Left colon (tissue), 2 donors: ENCODE data around the gene SLC26A6. TPM values are rescaled to one million over a fixed set of nuclear protein-coding genes. Genes with fewer than 3 reads are reported as not detected.

ENCODE experiments used
- ATAC-seq: fragments of 200-7000 bp; cut with Tn5 transposase; one replicate; pipeline ENCODE4 v1.9.1; 2020; ENCODE audit warnings: mild to moderate bottlenecking, moderate library complexity
- DNase-seq, 2 donors: peaks; one replicate each; pipeline ENCODE4 v3.0.0-alpha.2; 2020
- intact Hi-C, 2 donors: fragments of 100-400 bp; cut with DNase I in 1 of 2; cut with micrococcal nuclease in 1 of 2; formaldehyde crosslinking; loops; one replicate each; pipeline versions ENCODE4 v1.11.2 to v1.14.0; 2022; cut with DNase I, micrococcal nuclease
- total RNA-seq, 2 donors: library from RNA; stranded (reverse); fragmentation: NEBNext Ultra II Directional; extraction: Animal tissue kit (Norgen Biotek cat#: 25700); gene quantifications; one replicate each; pipeline ENCODE4 v1.2.1, GENCODE V29; 2021
- donor health status: DM: no; HTN: no; CAD: no.
- donor health status: DM: yes; HTN: yes; CAD: no.

Gene SLC26A6
- total RNA-seq, 2 donors from 2014 or later = 116 to 121 TPM

DNA sequence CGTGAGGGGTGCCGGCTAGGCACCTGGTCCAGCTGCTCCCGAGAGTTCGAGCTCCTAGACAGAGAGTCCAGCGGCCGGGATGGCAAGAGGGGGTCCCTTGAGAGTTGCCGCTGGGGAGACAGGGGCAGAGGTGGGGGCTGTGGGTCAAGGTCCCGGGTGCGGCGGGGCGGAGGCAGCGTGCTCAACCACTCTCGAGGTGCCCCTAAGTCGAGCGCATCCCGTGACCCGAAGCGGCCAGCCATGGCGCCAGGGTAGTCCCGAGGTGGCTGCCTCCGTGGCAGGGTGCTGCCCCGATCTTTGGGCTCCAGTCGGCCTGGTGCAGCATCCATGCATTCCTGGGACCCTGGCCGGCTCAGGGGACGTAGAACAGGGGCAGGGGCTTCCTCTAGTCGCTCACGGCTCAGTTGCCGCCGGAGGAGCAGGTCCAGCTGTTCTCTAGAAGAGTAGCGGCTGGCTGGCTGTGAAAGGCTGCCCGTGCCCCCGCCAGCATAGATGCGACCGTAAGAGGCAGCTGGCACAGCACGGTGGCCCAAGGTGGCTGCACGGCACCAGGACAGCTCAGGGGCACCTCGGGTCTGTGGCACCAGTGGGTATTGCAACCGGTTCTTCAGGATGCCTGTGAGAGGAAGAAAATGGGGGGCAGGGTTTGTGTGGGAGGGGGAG is 4.8 kb upstream of the SLC26A6 start:
- intact Hi-C loops = no loop called here
- ATAC-seq = no peak

DNA sequence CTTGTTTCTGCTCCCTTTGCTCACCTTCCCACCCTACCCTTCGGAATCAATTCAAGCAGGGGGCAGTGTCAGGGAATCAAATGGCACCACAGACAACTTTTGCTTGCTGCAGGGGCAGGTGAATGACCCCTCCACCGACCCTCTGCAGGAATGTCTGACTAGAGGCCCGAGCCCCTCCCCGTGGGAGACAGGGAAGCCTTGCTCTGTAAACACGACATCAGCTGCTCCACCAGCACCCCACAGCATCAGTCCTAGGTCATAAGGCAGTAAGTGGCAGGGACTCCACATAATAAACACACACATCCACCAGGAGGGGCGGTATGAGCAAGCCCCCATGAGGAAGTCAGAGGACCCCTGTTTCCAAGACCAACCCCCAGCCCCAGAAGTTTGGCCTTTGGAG is 2.0 kb upstream of the SLC26A6 start:
- intact Hi-C loops = no loop called here
- DNase-seq = no peak
- ATAC-seq = no peak

More for the DNA sequence above, 4.8 kb upstream of the SLC26A6 start:
- DNase-seq = no peak

DNA sequence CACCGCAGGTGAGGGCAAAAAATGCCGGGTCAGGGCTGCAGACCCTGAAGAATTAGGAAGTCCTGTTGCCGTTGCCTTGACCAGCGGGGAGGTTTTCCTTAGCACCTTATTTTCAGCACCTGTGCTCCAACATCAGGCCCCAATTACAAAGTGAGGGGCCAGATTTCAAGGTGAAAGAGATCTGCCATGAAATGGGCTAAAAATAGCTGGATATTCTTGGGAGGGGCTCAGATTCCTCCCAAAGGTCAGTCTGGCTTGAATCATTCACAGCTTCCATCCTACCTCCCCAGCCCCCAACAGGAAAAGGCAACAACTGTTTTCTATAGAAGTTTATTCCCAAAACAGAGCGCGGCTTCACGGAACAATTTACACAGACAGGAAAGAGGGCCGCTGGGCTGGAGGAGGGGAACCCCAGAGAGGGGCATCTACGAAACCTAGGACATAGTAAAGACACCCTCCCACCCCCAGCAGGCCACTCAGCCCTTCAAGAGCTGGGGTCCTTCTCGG is 941 bp upstream of the SLC26A6 start:
- DNase-seq (no peak), ATAC-seq (no peak)
- intact Hi-C loops = no loop called here

DNA sequence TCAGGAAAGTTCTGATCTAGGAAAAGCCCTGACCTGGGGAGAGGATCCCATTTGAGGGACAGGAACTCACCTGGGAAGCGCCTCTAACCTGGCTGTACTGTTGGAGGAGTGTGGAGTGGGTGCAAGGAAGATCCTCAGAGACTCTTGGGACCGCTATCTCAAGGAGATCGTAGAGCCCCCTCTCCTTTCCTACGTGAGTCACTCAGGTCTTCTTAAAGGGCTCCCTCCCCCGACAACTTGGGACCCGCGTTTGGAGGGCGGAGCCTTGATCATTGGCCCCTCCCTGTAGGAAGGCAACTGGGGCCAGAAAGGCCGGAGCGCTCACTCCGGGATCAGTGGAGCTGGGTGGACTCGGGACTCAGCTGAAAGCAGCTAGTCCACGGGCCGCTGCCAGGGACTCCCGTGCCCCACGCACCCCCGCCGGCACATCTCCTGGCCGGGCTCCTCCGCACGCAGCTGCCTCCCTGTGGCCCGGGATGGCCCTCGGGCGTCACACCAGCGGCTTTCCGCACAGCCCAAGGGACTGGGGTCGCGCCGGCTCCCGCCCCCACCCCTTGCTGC is 520 bp downstream of the SLC26A6 start:
- intact Hi-C loops = no loop called here
- peak; percentile 77 for DNase-seq
- ATAC-seq = peak; percentile 66

DNA sequence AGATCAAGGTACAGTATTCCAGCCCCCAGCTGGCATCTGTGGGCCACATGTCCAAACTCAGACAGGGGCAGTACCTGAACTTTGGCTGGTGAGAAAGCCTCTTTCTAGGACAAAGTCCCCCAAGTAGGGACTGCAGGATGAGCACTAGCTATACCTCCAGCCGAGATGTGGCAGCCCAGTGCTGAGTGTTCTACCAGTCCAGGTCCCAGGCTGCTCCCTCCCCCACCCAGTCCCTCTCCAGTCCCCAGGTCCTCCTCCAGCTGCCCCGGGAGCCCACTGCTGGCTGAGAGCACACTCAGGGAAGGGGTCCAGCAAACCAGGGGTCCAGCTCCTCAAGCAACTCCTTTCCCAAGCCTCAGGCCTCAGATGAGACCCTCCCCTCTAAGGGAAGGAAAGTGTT is 1.5 kb downstream of the SLC26A6 start:
- DNase-seq = no peak
- intact Hi-C loops = no loop called here
- no peak for ATAC-seq

DNA sequence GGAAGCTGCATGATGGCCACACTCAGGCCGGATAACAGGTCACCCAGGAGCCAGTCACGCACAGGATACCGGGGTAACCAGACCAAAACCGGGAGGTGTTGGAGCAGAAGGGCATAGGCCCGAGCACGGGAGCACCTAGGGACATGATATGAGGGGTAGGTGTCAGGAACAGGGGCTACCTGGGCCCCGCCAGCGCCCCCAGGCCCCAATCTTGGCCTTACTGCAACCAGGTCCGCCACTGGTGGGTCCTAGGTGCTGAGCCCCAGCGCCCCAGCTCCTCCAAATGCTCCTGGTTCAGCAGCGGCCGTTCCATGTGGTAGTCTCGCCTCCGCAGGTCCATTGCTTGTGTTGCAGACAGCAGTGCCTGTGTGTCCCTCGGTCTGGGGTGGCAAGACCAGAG is 2.0 kb downstream of the SLC26A6 start:
- intact Hi-C loops = no loop called here
- ATAC-seq = no peak
- DNase-seq = no peak

DNA sequence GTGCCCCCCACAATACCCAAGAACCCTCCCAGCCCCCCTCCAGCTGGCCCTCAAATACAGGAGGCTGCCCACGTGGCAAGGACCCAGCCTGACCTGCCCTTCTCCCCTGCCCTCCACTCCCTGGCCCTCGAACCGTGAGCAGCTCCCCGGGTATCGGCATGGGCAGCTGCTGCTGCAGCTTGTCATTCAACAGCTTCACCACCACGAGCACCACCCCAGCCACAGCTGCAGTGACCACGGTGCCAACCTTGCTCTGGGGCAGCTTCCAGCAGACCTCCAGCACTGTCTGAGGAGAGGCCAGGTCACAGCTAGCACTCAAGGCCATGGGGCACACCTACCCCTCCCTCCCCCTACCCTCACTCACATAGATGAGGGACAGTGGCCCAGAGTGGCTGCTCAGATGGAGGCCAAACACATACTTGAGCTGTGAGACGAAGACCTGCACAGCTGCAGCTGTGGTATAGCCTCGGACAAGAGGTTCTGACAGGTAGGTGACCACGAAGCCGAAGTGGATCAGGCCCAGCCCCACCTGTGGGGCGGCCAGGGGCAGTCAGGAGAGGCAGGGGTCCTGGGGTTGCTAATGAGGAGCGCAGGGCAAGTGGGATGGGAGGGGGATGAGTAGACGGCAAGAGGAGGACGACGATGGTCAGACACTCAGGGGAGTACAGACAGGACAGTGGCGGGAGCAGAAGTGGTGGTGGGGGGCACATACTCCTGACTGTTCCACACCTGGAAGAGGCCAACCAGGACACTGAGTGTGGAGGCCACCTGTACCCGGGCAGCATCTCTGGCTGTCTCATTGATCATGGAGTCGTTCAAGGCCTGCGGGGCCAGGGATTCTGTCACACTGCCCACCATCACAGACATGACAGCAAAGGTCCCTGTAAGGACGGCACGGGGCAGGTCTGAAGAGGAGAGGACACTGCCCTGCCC is 3.5 kb downstream of the SLC26A6 start:
- ATAC-seq (no peak), DNase-seq (no peak)
- intact Hi-C loops = no loop called here

DNA sequence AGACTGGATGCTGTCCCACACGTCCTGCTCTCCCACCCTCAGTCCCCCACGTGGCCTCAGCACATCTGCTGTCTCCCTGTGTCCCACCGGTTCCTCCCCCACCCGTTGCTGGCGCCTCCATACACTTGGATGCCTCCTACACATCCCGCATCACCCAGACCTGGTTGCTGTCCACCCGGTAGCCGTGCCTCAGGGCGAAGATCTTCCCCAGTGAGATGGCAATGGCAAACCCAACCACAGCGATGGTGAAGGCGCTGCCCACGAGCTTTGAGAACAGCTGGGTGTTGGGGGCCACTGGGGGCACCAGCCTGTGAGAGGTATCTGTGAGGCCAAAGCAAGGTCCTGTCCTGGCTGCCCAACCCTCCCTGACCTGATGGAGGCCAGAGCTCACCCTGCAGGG is 4.4 kb downstream of the SLC26A6 start:
- no peak for ATAC-seq
- intact Hi-C loops = no loop called here
- DNase-seq = no peak

DNA sequence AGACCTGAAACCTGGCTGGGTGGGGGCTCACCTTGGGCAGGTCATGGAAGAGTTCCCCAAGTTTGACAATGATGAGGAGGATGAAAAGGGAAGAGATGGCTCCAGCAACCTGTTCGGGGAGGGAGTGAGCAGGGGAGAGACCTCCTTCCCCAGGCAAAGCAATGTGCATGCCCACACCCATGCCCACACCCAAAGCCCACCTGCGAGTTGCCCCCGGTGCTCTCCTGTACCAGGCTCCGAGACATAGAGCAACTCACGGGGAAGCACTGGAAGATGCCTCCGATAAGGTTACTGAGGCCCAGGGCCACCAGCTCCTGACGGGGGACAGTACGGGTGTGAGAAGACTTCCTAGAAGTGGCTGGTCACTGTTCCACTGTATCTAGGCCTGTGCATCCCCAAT is 4.9 kb downstream of the SLC26A6 start:
- no peak for DNase-seq
- intact Hi-C loops = no loop called here
- no peak for ATAC-seq

DNA sequence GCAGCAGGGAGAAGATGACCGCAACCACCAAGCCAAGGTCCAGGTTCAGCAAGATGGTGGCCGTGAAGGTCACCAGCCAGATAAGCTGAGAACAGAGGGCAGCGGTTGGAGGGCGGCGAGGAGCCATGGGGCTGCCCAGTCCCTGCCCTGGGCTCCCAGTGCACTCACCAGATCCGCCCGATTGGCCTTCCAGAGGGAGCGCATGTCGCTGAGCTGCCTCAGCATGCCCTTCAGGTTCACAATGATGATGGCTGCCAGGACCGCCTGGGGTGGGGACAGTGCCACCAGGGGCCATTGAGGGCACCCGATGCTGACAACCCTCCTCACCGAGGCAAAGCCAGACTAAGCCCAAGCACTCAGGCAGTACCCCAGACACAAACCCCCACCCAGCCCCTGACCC is 5.4 kb downstream of the SLC26A6 start:
- ATAC-seq (no peak), DNase-seq (no peak)
- intact Hi-C loops = no loop called here

DNA sequence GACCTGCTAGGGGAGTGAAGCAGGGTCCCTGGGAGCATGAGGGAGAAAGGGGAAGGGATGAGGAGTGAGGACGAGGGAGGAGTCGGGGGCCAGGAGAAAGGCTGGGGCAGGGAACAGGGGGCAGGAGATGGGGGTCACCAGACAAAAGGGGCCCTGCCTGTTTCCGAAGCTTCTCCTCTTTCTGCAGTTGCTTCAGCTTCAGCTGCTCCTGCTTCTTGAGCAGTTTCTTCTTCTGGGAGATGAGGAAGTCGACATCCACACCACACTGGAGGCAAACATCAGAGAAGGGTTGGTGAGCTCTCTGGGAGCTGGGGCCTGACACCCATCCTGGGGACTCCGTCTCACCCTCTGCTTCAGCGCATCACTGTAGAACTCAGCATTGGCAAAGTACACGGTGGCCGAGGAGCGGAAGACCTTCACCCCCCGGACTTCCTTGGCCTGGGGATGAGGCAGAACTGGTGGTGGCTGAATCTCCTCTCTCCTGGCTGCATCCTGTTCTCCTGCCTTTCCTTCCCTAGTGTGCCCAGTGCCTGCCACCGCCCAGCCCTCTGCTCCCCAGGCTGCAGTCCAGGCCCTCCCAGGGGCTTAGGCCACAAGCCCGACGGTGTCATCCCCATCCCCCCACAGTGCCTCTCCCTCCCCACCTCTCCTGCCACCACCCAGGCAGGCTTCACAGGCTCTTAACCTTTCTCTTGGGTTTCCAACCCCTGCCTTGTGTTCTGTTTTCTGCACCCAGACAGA is 6.8 kb downstream of the SLC26A6 start:
- intact Hi-C loops = no loop called here
- DNase-seq (no peak), ATAC-seq (no peak)

DNA sequence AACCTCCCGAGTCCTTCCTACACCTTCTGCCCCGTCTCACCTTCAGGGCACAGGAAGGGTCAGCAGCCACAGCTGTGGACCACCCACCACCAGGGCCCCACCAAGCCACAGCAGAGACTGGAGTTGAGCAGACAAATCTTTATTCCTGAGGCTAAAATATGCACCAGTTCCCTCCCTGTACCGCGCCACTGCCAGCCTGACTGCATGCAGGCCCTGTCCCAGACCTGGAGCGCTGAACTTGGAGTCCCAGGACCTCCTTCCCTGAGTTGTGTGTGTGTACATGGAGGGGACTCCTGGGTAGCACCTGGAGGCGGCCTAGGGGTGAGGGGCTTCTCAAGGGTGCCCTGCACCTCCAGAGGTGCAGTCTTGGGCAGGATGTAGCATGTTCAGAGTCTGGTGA is 9.7 kb downstream of the SLC26A6 start:
- intact Hi-C loops = no loop called here
- ATAC-seq (no peak), DNase-seq (no peak)

DNA sequence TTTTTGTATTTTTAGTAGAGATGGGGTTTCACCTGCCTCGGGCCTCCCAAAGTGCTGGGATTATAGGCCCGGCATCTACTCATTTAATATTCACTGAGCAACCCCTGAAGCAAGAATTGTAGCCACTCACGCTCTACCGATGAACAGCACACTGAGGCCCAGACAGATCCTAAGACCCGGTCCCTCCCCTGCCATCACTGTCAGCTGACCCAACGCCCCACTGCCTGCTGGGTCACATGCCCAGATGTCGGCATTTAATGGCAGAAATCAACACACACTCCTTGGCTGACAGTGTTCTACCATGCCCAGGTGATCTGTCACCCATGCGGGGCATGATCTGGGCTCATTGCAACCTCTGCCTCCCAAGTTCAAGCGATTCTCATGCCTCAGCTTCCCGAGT is 10.5 kb downstream of the SLC26A6 start:
- ATAC-seq (no peak), DNase-seq (no peak)
- intact Hi-C loops = no loop called here

DNA sequence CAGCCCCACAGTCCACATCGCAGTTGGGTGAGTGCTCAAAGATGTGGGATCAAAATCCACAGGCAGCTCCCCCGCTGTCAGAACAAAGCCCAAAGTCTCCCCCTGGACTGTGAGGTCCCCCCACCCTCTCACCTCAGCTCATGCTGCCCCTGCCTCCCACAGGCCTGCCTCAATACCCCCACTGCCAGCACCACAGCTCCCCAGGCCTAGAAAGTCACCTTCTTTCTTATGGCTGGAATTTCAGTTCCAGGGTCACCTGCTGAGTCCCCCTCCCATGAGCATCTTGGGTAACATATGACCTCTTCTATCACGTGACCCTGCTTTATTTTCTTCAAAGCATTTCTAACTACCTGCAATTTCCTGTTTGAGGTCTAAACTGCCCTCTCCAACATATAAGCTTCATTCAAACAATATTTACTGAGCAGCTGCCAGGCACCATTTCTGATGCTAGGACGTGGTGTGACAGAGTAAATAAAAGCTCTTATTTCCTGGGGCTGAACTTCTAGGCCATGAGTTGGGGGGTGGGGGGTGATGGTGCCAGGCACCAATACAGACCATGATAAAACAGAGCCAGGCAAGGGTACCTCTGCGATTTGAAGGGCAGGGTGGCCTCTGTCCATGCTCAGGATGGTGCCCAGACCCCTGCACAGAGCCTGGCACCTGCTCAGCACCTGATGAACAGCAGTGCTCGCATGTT is 11.3 kb downstream of the SLC26A6 start:
- ATAC-seq (peak; percentile 76), DNase-seq (peak; percentile 37 to 47)

DNA sequence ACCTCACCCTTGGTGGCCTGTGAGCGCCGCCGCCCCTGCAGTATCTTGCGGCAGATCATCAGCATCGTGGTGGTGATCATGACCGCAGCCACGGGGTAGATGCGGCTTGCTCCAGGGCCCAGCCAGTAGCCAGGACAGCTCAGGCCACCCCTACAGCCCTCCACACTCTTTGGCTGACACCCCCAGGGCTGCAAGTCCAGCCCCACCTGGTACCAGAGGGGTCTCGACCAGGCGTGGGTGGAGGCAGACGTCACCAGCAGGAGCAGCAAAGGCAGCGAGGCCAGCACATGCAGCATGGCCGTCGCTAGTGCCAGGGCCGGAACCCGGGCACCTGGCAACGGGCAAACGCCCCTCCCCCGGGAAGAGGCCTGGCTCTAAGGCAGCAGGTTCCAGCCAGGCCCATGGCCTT is 13.8 kb downstream of the SLC26A6 start, which contains the start of gene TMEM89:
Gene TMEM89, minus strand, starts transcription at position 309 of the 409 bp plus-strand sequence. Its CDS starts 13 bp downstream, at position 296.
- intact Hi-C loops = no loop called here
- ATAC-seq = no peak

More for the DNA sequence above, 11.3 kb downstream of the SLC26A6 start:
- intact Hi-C loops = no loop called here

DNA sequence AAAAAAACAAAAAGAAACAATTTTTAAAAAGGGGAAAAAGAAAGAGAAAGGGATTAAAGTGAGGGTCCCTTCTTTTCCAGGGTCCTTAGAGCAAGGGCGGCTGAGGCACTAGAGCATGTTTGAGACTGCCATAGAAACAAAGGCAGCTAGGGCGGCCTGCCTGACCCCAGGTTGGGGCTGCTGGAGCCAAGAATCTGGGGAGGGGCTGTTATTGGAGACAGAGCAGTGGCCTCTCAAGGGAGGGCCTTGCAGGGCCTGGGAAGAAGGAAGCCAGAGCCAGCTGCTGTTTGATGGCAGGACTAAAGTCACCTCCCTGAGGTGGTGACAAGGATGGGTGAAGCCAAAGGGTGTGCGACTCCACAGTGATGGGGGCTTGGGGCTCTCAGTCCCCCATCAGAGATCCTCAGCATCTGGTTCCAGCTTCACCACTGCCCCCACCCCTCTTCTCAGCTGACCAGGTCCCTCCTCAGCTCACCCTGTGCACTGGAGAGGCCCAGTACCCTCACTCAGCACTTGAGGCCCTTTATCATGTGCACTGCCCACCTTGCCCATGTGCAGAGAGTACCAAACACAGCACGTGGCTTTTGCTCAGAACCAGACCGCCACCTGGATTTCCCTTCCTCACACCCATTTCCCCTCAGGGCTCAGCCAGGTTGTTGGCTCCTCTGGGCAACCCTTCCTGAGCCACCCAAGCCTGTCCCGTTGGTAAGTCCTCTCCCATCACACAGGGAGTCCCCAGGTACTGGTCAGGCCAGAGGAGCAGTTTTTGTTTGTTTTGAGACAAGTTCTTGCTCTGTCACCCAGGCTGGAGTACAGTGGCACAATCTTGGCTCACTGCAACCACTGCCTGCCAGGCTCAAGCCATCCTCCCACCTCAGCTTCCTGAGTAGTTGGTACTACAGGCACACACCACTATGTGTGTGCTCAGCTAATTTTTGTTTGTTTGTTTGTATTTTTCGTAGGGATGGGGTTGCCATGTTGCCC is 15.4 kb downstream of the SLC26A6 start:
- DNase-seq (no peak), ATAC-seq (peak; percentile 5)
- intact Hi-C loops = no loop called here

More for the DNA sequence above, 13.8 kb downstream of the SLC26A6 start, which contains the start of gene TMEM89:
- no peak for DNase-seq

DNA sequence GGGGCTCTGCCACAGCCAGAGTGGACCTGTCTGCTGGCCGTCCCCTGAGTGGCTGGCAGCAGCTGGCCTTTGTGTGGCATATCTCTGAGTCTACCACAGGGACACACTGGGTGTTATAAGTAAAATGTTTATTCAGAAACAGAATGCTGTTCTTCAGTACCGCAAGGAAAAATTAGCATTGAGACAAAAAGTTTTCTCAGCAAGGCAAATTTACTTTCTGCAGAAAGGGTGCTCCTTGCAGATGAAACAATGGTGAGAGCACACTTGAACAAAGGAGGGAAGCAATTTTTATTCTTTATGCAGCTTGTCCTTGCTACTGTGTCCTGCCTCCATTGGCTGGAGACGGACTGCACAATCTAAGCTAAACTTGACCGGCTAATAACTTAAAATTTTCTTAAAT is 17.7 kb downstream of the SLC26A6 start:
- intact Hi-C loops = no loop called here
- DNase-seq (no peak), ATAC-seq (no peak)
